Neutrophil (primary cell): ENCODE measurements around the gene LRRC8D.

Source experiments
- H3K27ac ChIP-seq: fragments of 200-600 bp; sonication (generic); 2 replicates; pipeline ENCODE4 v1.5.1; 2016; ENCODE audit warnings: mild to moderate bottlenecking, moderate library complexity
- H3K27me3 ChIP-seq: fragments of 200-600 bp; sonication (generic); 2 replicates; pipeline ENCODE4 v1.6.0; 2016; ENCODE audit warnings: mild to moderate bottlenecking
- H3K36me3 ChIP-seq: fragments of 200-600 bp; sonication (generic); 2 replicates; pipeline ENCODE4 v1.5.1; 2017
- H3K4me1 ChIP-seq, 2 experiments: fragments of 200-600 bp in 1 of 2; sonication (generic) in 1 of 2; 1 replicate in 1 of 2; 2 replicates in 1 of 2; pipeline versions ENCODE4 v1.5.1 to v1.6.1; 2013 to 2016; ENCODE audit warnings: low read depth in 1 of 2, low read length in 1 of 2, mild to moderate bottlenecking in 1 of 2, moderate library complexity in 1 of 2; ENCODE audit not compliant: control insufficient read depth in 1 of 2, insufficient read depth in 1 of 2
- H3K4me3 ChIP-seq, 2 experiments: fragments of 200-600 bp in 1 of 2; sonication (generic) in 1 of 2; 1 replicate in 1 of 2; 2 replicates in 1 of 2; pipeline ENCODE4 v1.5.1; 2013 to 2016; ENCODE audit warnings: low read depth in 1 of 2, low read length in 1 of 2, mild to moderate bottlenecking in 1 of 2, moderate library complexity in 1 of 2
- H3K9me3 ChIP-seq: fragments of 200-600 bp; sonication (generic); 2 replicates; pipeline ENCODE4 v1.5.1; 2016
- CTCF ChIP-seq: fragments of 200-600 bp; sonication (generic); IDR thresholded peaks from 2 replicates; pipeline ENCODE4 v1.5.1; 2016; ENCODE audit warnings: antibody characterized with exemption

LRRC8D gene

GRCh38 chr1:89871768-89872473, 51.1 kb downstream of the LRRC8D start:
- peaks cover 0 to 4% of the 10 kb centered on the region in 2 experiments for H3K4me1 ChIP-seq
- peaks cover 21% of the 10 kb centered on the region for H3K36me3 ChIP-seq
- H3K4me3 ChIP-seq: no peak overlapping the region
- TF ChIP-seq CTCF: no peak
- no peak overlapping the region for H3K27ac ChIP-seq
- H3K27me3 ChIP-seq: no peaks in the 10 kb centered on the region
- no peaks in the 10 kb centered on the region for H3K9me3 ChIP-seq

- Histone ChIP-seq H3K4me3 (no peak overlapping the region), H3K36me3 (peaks cover 21% of the 10 kb centered on the region), H3K27ac (no peak overlapping the region), H3K4me1 (peaks cover 0 to 4% of the 10 kb centered on the region in 2 experiments), H3K9me3 (no peaks in the 10 kb centered on the region), H3K27me3 (no peaks in the 10 kb centered on the region)
- TF ChIP-seq CTCF: no peak
These were observed 51.7 kb downstream of the LRRC8D start for GRCh38 chr1:89872567-89872966.

GRCh38 chr1:89873288-89873687, 52.5 kb downstream of the LRRC8D start:
- Histone ChIP-seq H3K27ac (no peak overlapping the region), H3K4me3 (no peak overlapping the region), H3K36me3 (peaks cover 21% of the 10 kb centered on the region), H3K4me1 (peaks cover 0 to 4% of the 10 kb centered on the region in 2 experiments), H3K27me3 (no peaks in the 10 kb centered on the region), H3K9me3 (no peaks in the 10 kb centered on the region)
- no peak for TF ChIP-seq CTCF

GRCh38 chr1:89873770-89874169, 52.9 kb downstream of the LRRC8D start:
- Histone ChIP-seq H3K27me3 (no peaks in the 10 kb centered on the region), H3K36me3 (peaks cover 21% of the 10 kb centered on the region), H3K9me3 (no peaks in the 10 kb centered on the region), H3K27ac (no peak overlapping the region), H3K4me1 (peaks cover 0 to 4% of the 10 kb centered on the region in 2 experiments), H3K4me3 (no peak overlapping the region)
- TF ChIP-seq CTCF: no peak

- Histone ChIP-seq H3K4me3 (no peak overlapping the region), H3K27me3 (no peaks in the 10 kb centered on the region), H3K36me3 (peaks cover 9% of the 10 kb centered on the region), H3K27ac (no peak overlapping the region), H3K4me1 (no peaks in the 10 kb centered on the region), H3K9me3 (peaks cover 5% of the 10 kb centered on the region)
- TF ChIP-seq CTCF: no peak
These were observed 55.6 kb downstream of the LRRC8D start for GRCh38 chr1:89876463-89876862.
